H1 (cell line): ENCODE results near the gene ABI3BP. TPM values are rescaled to one million over a fixed set of nuclear protein-coding genes. Genes with fewer than 3 reads are reported as not detected.
A peak's percentile ranks its signal among the peaks of the same experiment; 100 is the strongest.

Source experiments
- CTCF ChIA-PET: fragments of 300-600 bp; sonication (Branson Sonifier 250); formaldehyde crosslinking; loops from one replicate; lab custom pipeline; 2021; ENCODE audit not compliant: partially characterized antibody; lab: Charles Lee
- POLR2A ChIA-PET: fragments of 300-600 bp; sonication (Branson Sonifier 250); formaldehyde crosslinking; loops from one replicate; lab custom pipeline; 2021; ENCODE audit warnings: inconsistent platforms; ENCODE audit not compliant: partially characterized antibody; lab: Charles Lee
- DNase-seq, 2 experiments: peaks; one replicate each; pipeline versions ENCODE4 v3.0.0 to v3.0.0-alpha.2; 2010 to 2022; ENCODE audit warnings: low spot score in 2 of 2, low read depth in 1 of 2, mixed read lengths in 1 of 2
- FAIRE-seq: peaks from 2 replicates; lab custom pipeline; 2011; peaks lifted over from hg19 to GRCh38; lab: Jason Lieb, UNC
- H2AFZ ChIP-seq: 2 replicates; pipeline ENCODE4 v1.8.1; 2012; ENCODE audit warnings: low read length, inconsistent platforms
- H2AK5ac ChIP-seq: 2 replicates; pipeline ENCODE4 v1.6.1; 2013; ENCODE audit warnings: low read depth, low read length
- H2BK120ac ChIP-seq: replicated peaks from 2 replicates; pipeline ENCODE3; 2013; ENCODE audit warnings: low read depth, low read length, inconsistent platforms
- H2BK12ac ChIP-seq: 2 replicates; pipeline ENCODE4 v1.6.1; 2013; ENCODE audit warnings: low read depth, low read length
- H2BK15ac ChIP-seq: 2 replicates; pipeline ENCODE4 v1.6.1; 2013; ENCODE audit warnings: low read length
- H2BK20ac ChIP-seq: 2 replicates; pipeline ENCODE4 v1.6.1; 2013; ENCODE audit warnings: low read length
- H2BK5ac ChIP-seq: 2 replicates; pipeline ENCODE4 v1.6.1; 2013; ENCODE audit warnings: low read depth, low read length
- H3K14ac ChIP-seq: 2 replicates; pipeline ENCODE4 v1.6.1; 2013; ENCODE audit warnings: inconsistent platforms; ENCODE audit not compliant: insufficient read length
- H3K18ac ChIP-seq: 2 replicates; pipeline ENCODE4 v1.6.1; 2013; ENCODE audit warnings: low read length; ENCODE audit errors: extremely low read depth
- H3K23ac ChIP-seq: 2 replicates; pipeline ENCODE4 v1.6.1; 2013; ENCODE audit warnings: inconsistent platforms; ENCODE audit not compliant: insufficient read length
- H3K23me2 ChIP-seq: 2 replicates; pipeline ENCODE4 v1.6.1; 2013; ENCODE audit warnings: low read depth, low read length
- H3K27ac ChIP-seq: 2 replicates; pipeline ENCODE4 v1.6.1; 2011; ENCODE audit warnings: low read depth, low read length, inconsistent platforms
- H3K27me3 ChIP-seq, 4 experiments: replicated peaks in 1 of 4; 1 replicate in 1 of 4; 2 replicates in 3 of 4; pipeline versions ENCODE4 v1.6.1 to v1.8.1; 2011 to 2013; ENCODE audit warnings: low read length in 3 of 4, mild to moderate bottlenecking in 3 of 4, inconsistent platforms in 2 of 4, mixed read lengths in 2 of 4, moderate library complexity in 1 of 4; ENCODE audit not compliant: control insufficient read depth in 3 of 4, insufficient read depth in 3 of 4; ENCODE audit errors: extremely low read depth in 1 of 4
- H3K36me3 ChIP-seq, 4 experiments: 2 replicates each; pipeline versions ENCODE4 v1.6.1 to v1.8.1; 2011 to 2013; ENCODE audit warnings: mild to moderate bottlenecking in 4 of 4, low read length in 3 of 4, moderate library complexity in 2 of 4, control low read depth in 1 of 4, inconsistent platforms in 1 of 4; ENCODE audit not compliant: insufficient read depth in 4 of 4, control insufficient read depth in 2 of 4
- H3K4ac ChIP-seq: replicated peaks from 2 replicates; pipeline ENCODE3; 2013; ENCODE audit warnings: low read length, low read depth, mixed read lengths, inconsistent platforms; ENCODE audit not compliant: insufficient read length
- H3K4me1 ChIP-seq, 4 experiments: replicated peaks in 1 of 4; 1 replicate in 1 of 4; 2 replicates in 3 of 4; pipeline versions ENCODE4 v1.6.1 to v1.8.1; 2011 to 2013; ENCODE audit warnings: low read length in 3 of 4, inconsistent platforms in 2 of 4, mixed read lengths in 1 of 4; ENCODE audit not compliant: insufficient read depth in 4 of 4, control insufficient read depth in 3 of 4
- H3K4me2 ChIP-seq, 2 experiments: 2 replicates each; pipeline versions ENCODE4 v1.6.1 to v1.8.1; 2011 to 2013; ENCODE audit warnings: low read depth in 2 of 2, low read length in 2 of 2, control low read depth in 1 of 2, inconsistent platforms in 1 of 2, mild to moderate bottlenecking in 1 of 2; ENCODE audit not compliant: insufficient read depth in 1 of 2
- H3K4me3 ChIP-seq, 4 experiments: fragments of 200-600, 300-600 bp in 1 of 4; sonication (generic), shearing (Covaris generic), sonication (Bioruptor Twin) in 1 of 4; 2 replicates each; pipeline versions ENCODE4 v1.5.1 to v1.8.1; 2011 to 2016; ENCODE audit warnings: low read length in 4 of 4, low read depth in 3 of 4, control low read depth in 2 of 4, inconsistent platforms in 2 of 4, mild to moderate bottlenecking in 2 of 4, mixed read lengths in 1 of 4, moderate library complexity in 1 of 4; ENCODE audit not compliant: insufficient read depth in 2 of 4; ENCODE audit errors: extremely low read depth in 1 of 4
- H3K56ac ChIP-seq: replicated peaks from 2 replicates; pipeline ENCODE3; 2013; ENCODE audit warnings: low read depth, mild to moderate bottlenecking, mixed read lengths, low read length, inconsistent platforms; ENCODE audit not compliant: insufficient read length
- H3K79me1 ChIP-seq: 2 replicates; pipeline ENCODE4 v1.6.1; 2013; ENCODE audit warnings: low read depth, low read length, control low read depth
- H3K79me2 ChIP-seq, 2 experiments: 2 replicates each; pipeline versions ENCODE4 v1.6.1 to v1.8.1; 2012 to 2013; ENCODE audit warnings: low read length in 2 of 2, mild to moderate bottlenecking in 2 of 2, inconsistent platforms in 1 of 2; ENCODE audit not compliant: insufficient read depth in 2 of 2, control insufficient read depth in 1 of 2
- H3K9ac ChIP-seq, 4 experiments: replicated peaks in 1 of 4; 1 replicate in 1 of 4; 2 replicates in 3 of 4; pipeline versions ENCODE4 v1.6.1 to v1.8.1; 2011 to 2013; ENCODE audit warnings: low read depth in 3 of 4, low read length in 3 of 4, control low read depth in 2 of 4, mild to moderate bottlenecking in 2 of 4, moderate library complexity in 2 of 4, inconsistent platforms in 1 of 4; ENCODE audit errors: extremely low read depth in 1 of 4
- H3K9me3 ChIP-seq, 2 experiments: 2 replicates each; pipeline versions ENCODE4 v1.6.1 to v1.8.1; 2012 to 2013; ENCODE audit warnings: mild to moderate bottlenecking in 2 of 2, moderate library complexity in 2 of 2, control low read depth in 1 of 2, inconsistent platforms in 1 of 2, low read depth in 1 of 2, low read length in 1 of 2, mixed read lengths in 1 of 2; ENCODE audit not compliant: insufficient read depth in 2 of 2
- H4K20me1 ChIP-seq, 2 experiments: replicated peaks in 1 of 2; 2 replicates each; pipeline versions ENCODE3 to v1.8.1; 2011 to 2013; ENCODE audit warnings: inconsistent platforms in 2 of 2, low read length in 2 of 2, mild to moderate bottlenecking in 1 of 2; ENCODE audit not compliant: insufficient read depth in 2 of 2, control insufficient read depth in 1 of 2
- H4K5ac ChIP-seq: 2 replicates; pipeline ENCODE4 v1.6.1; 2013; ENCODE audit warnings: low read length, low read depth, mixed read lengths, inconsistent platforms; ENCODE audit not compliant: insufficient read length
- H4K8ac ChIP-seq: 2 replicates; pipeline ENCODE4 v1.8.0; 2013; ENCODE audit warnings: mild to moderate bottlenecking, moderate library complexity, low read length, inconsistent platforms; ENCODE audit not compliant: insufficient read depth; ENCODE audit errors: extremely low read depth
- H4K91ac ChIP-seq: replicated peaks from 2 replicates; pipeline ENCODE3; 2013; ENCODE audit warnings: low read length, mixed read lengths, inconsistent platforms; ENCODE audit not compliant: insufficient read length
- JUN ChIP-seq: IDR thresholded peaks from 2 replicates; pipeline ENCODE4 v1.6.1; 2011; ENCODE audit warnings: low read depth, mild to moderate bottlenecking, improper control_type of control experiment, low read length
- JUND ChIP-seq: IDR thresholded peaks from 2 replicates; pipeline ENCODE4 v1.6.1; 2011; ENCODE audit warnings: mild to moderate bottlenecking, improper control_type of control experiment, low read length
- SP4 ChIP-seq: IDR thresholded peaks from 2 replicates; pipeline ENCODE4 v1.6.1; 2012; ENCODE audit warnings: low read length, inconsistent platforms
- TEAD4 ChIP-seq: IDR thresholded peaks from 2 replicates; pipeline ENCODE4 v1.6.1; 2012; ENCODE audit warnings: low read depth, low read length, inconsistent platforms, mixed read lengths
- WGBS, 2 experiments: shearing (Covaris generic) in 1 of 2; methylation state at CpG; one replicate each; pipeline versions ENCODE4 v1.1.6 to v1.1.7; 2013 to 2015; ENCODE audit warnings: low lambda C conversion rate in 2 of 2, mixed read lengths in 2 of 2, inconsistent platforms in 1 of 2, low coverage in 1 of 2, missing lambda C conversion rate in 1 of 2; ENCODE audit not compliant: insufficient replicate concordance in 2 of 2, insufficient coverage in 1 of 2, insufficient read length in 1 of 2; ENCODE audit errors: extremely low coverage in 1 of 2, missing lambda C conversion rate in 1 of 2; 5-methylcytosine and 5-hydroxymethylcytosine counted together
- polyA plus RNA-seq, 7 experiments: library from polyadenylated mRNA; depleted of rRNA in 3 of 7; stranded (reverse) in 5 of 7; unstranded in 2 of 7; fragments of >200 nt in 5 of 7; fragments of 200-250 nt in 2 of 7; gene quantifications; 1 replicate in 5 of 7; 2 replicates in 1 of 7; 4 replicates in 1 of 7; pipeline versions ENCODE4 v1.2.1 to v1.2.3, GENCODE V29; 2011 to 2013; ENCODE audit warnings: missing spikeins in 2 of 7, mixed read lengths in 2 of 7
- total RNA-seq: library from RNA; stranded (reverse); fragmentation: NEBNext Ultra II Directional; extraction: Animal tissue kit (Norgen Biotek cat#: 25700); gene quantifications from 2 replicates; pipeline ENCODE4 v1.2.1, GENCODE V29; 2021

ABI3BP gene
- total and polyA plus RNA-seq, 2 of the 8 experiments (the other 6 are each of a cell fraction or from before 2014, with no cell fraction given), result 0.08 to 0.32 TPM

DNA sequence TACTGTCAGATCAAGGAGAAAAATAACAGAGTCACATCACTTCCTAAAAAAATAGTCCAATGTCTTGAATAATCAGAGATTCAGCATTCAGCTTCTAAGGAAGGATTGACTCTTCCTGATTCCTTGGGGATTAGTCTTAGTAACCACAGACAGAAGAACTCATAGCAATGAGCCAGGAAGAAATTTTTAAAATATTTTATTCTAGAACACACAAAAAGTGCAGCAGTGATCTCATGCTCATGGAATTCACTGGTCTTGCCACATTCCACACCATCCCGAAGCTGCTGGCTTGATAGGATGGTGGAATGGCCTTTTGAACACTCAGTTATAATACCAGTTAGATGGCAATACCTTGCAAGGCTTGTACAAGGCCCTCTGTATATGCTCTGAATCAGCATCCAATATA lies 43.0 kb upstream of the ABI3BP start:
- Histone ChIP-seq H3K36me3 (no peaks in the 10 kb centered on the region), H3K79me1 (no peaks in the 10 kb centered on the region)
- DNase-seq (peak in 1 of 2 experiments; percentile 21), FAIRE-seq (no peak)
- WGBS, 2 experiments, result 70% methylated on average over 1 of the region's 1 CpG; no CpG with 5 or more reads in 1 of the 2 experiments
- TF ChIP-seq JUND (peak; percentile 87), SP4 (no peak), TEAD4 (peak; percentile 72; the same call in 1 of the 2 replicates), JUN (peak; percentile 72)
- TF ChIP-seq, all 59 proteins: peak for 3
- no peak overlapping the region; the same call in 1 of the 2 replicates for H2BK12ac ChIP-seq
- H2AK5ac ChIP-seq, result no peak overlapping the region
- POLR2A ChIA-PET, result no interaction called here
- H3K23ac ChIP-seq, result no peak overlapping the region
- no peaks in the 10 kb centered on the region for H4K20me1 ChIP-seq
- CTCF ChIA-PET, result no interaction called here
- no peaks in the 10 kb centered on the region for H3K23me2 ChIP-seq
- no peak overlapping the region for H3K18ac ChIP-seq
- H2BK15ac ChIP-seq, result no peak overlapping the region
- no peak overlapping the region for H4K8ac ChIP-seq
- no peak overlapping the region for H2BK20ac ChIP-seq
- no peak overlapping the region for H4K5ac ChIP-seq
- no peak overlapping the region for H2BK5ac ChIP-seq
- H3K4ac ChIP-seq, result no peak overlapping the region
- peaks cover 0 to 6% (median 0%) of the 10 kb centered on the region in 4 experiments; a peak in 2 of 7 replicates for H3K4me1 ChIP-seq
- no peak overlapping the region for H3K9ac ChIP-seq
- no peak overlapping the region for H3K27ac ChIP-seq
- H2AFZ ChIP-seq, result no peak overlapping the region
- H3K9me3 ChIP-seq, result no peaks in the 10 kb centered on the region
- H3K27me3 ChIP-seq, result no peaks in the 10 kb centered on the region
- H3K14ac ChIP-seq, result no peak overlapping the region
- no peaks in the 10 kb centered on the region for H3K79me2 ChIP-seq
- no peak overlapping the region for H3K56ac ChIP-seq
- H3K4me2 ChIP-seq, result no peak overlapping the region
- no peak overlapping the region for H4K91ac ChIP-seq
- H3K4me3 ChIP-seq, result no peak overlapping the region
- no peak overlapping the region for H2BK120ac ChIP-seq
